Mesenchymal stem cell (in vitro differentiated cells and primary cell): ENCODE measurements around the gene COL4A2.
A peak's percentile ranks its signal among the peaks of the same experiment; 100 is the strongest.

Source experiments
- DNase-seq: peaks from one replicate; pipeline ENCODE4 v3.0.0-alpha.2; 2013
- H2AFZ ChIP-seq: one replicate; pipeline ENCODE4 v1.6.1; 2013; ENCODE audit warnings: low read depth, mild to moderate bottlenecking, control low read depth, inconsistent platforms, low read length, moderate library complexity
- H2AK5ac ChIP-seq: 2 replicates; pipeline ENCODE4 v1.6.1; 2013; ENCODE audit warnings: low read length, moderate library complexity, mild to moderate bottlenecking, inconsistent platforms; ENCODE audit not compliant: severe bottlenecking
- H2BK120ac ChIP-seq: one replicate; pipeline ENCODE4 v1.6.1; 2013; ENCODE audit warnings: low read depth, mild to moderate bottlenecking, inconsistent platforms, low read length, moderate library complexity
- H2BK12ac ChIP-seq, 2 experiments: one replicate each; pipeline ENCODE4 v1.6.1; 2013; ENCODE audit warnings: inconsistent platforms in 2 of 2, low read length in 2 of 2, mild to moderate bottlenecking in 2 of 2, moderate library complexity in 2 of 2, control low read depth in 1 of 2
- H2BK15ac ChIP-seq: one replicate; pipeline ENCODE4 v1.6.1; 2013; ENCODE audit warnings: mild to moderate bottlenecking, low read depth, inconsistent platforms; ENCODE audit not compliant: poor library complexity, severe bottlenecking
- H2BK5ac ChIP-seq: 2 replicates; pipeline ENCODE4 v1.6.1; 2013; ENCODE audit warnings: low read depth, mild to moderate bottlenecking, low read length, control low read depth, inconsistent platforms; ENCODE audit not compliant: poor library complexity, severe bottlenecking
- H3K14ac ChIP-seq, 2 experiments: one replicate each; pipeline ENCODE4 v1.6.1; 2013; ENCODE audit warnings: inconsistent platforms in 2 of 2, low read length in 2 of 2, control low read depth in 1 of 2, mild to moderate bottlenecking in 1 of 2, moderate library complexity in 1 of 2
- H3K18ac ChIP-seq, 2 experiments: one replicate each; pipeline ENCODE4 v1.6.1; 2013; ENCODE audit warnings: inconsistent platforms in 2 of 2, low read length in 2 of 2, control low read depth in 1 of 2, low read depth in 1 of 2, mild to moderate bottlenecking in 1 of 2
- H3K23ac ChIP-seq, 2 experiments: one replicate each; pipeline ENCODE4 v1.6.1; 2013; ENCODE audit warnings: inconsistent platforms in 2 of 2, low read length in 2 of 2, mild to moderate bottlenecking in 2 of 2, moderate library complexity in 2 of 2, control low read depth in 1 of 2
- H3K27ac ChIP-seq: 2 replicates; pipeline ENCODE4 v1.5.1; 2013; ENCODE audit warnings: mild to moderate bottlenecking, moderate library complexity, low read length, control low read depth, inconsistent platforms; ENCODE audit not compliant: poor library complexity, severe bottlenecking
- H3K27me3 ChIP-seq, 2 experiments: 2 replicates each; pipeline versions ENCODE4 v1.6.1 to v1.7.0; 2013; ENCODE audit warnings: low read length in 2 of 2, mild to moderate bottlenecking in 2 of 2, moderate library complexity in 2 of 2, control low read depth in 1 of 2, inconsistent platforms in 1 of 2; ENCODE audit not compliant: control insufficient read depth in 1 of 2, insufficient read depth in 1 of 2
- H3K36me3 ChIP-seq, 2 experiments: 2 replicates each; pipeline versions ENCODE4 v1.6.1 to v1.7.0; 2013; ENCODE audit warnings: low read length in 2 of 2, control low read depth in 1 of 2, inconsistent platforms in 1 of 2, low read depth in 1 of 2, mild to moderate bottlenecking in 1 of 2; ENCODE audit not compliant: insufficient read depth in 2 of 2, control insufficient read depth in 1 of 2
- H3K4ac ChIP-seq, 2 experiments: one replicate each; pipeline ENCODE4 v1.6.1; 2013; ENCODE audit warnings: inconsistent platforms in 2 of 2, low read length in 2 of 2, mild to moderate bottlenecking in 2 of 2, moderate library complexity in 2 of 2, control low read depth in 1 of 2, low read depth in 1 of 2
- H3K4me1 ChIP-seq: 2 replicates; pipeline ENCODE4 v1.6.1; 2013; ENCODE audit warnings: low read depth, low read length, control low read depth; ENCODE audit not compliant: control insufficient read depth, insufficient read depth
- H3K4me2 ChIP-seq: 2 replicates; pipeline ENCODE4 v1.6.1; 2013; ENCODE audit warnings: low read length, mild to moderate bottlenecking, inconsistent platforms; ENCODE audit not compliant: poor library complexity, severe bottlenecking
- H3K4me3 ChIP-seq, 2 experiments: 2 replicates each; pipeline versions ENCODE4 v1.5.1 to v1.7.0; 2013; ENCODE audit warnings: low read length in 2 of 2, mild to moderate bottlenecking in 2 of 2, control low read depth in 1 of 2, low read depth in 1 of 2; ENCODE audit not compliant: insufficient read depth in 1 of 2
- H3K79me1 ChIP-seq: replicated peaks from 2 replicates; pipeline ENCODE4 v1.6.1; 2013; ENCODE audit warnings: mild to moderate bottlenecking, control low read depth, low read length, inconsistent platforms; ENCODE audit not compliant: poor library complexity, severe bottlenecking
- H3K9ac ChIP-seq: 2 replicates; pipeline ENCODE4 v1.7.0; 2013; ENCODE audit warnings: mild to moderate bottlenecking, low read length, moderate library complexity
- H3K9me3 ChIP-seq: 2 replicates; pipeline ENCODE4 v1.7.0; 2013; ENCODE audit warnings: mild to moderate bottlenecking, low read length; ENCODE audit not compliant: control insufficient read depth
- H4K8ac ChIP-seq: one replicate; pipeline ENCODE4 v1.6.1; 2013; ENCODE audit warnings: inconsistent platforms, mild to moderate bottlenecking, low read length, moderate library complexity
- H4K91ac ChIP-seq: one replicate; pipeline ENCODE4 v1.6.1; 2013; ENCODE audit warnings: mild to moderate bottlenecking, low read length, inconsistent platforms
- WGBS: methylation state at CpG from one replicate; pipeline ENCODE4 v1.1.7; 2013; ENCODE audit warnings: mixed read lengths; 5-methylcytosine and 5-hydroxymethylcytosine counted together

The COL4A2 gene

GRCh38 chr13:110322828-110323171, 15.7 kb downstream of the COL4A2 start:
- no peak overlapping the region for H2BK12ac ChIP-seq
- H3K9me3 ChIP-seq, result no peaks in the 10 kb centered on the region
- 79% methylated on average over 6 of the region's 7 CpGs for WGBS

GRCh38 chr13:110323172-110323891, 16.2 kb downstream of the COL4A2 start:
- WGBS, result 58% methylated on average over 8 of the region's 8 CpGs
- H3K4me3 ChIP-seq, result no peak overlapping the region

More at GRCh38 chr13:110322828-110323171, 15.7 kb downstream of the COL4A2 start:
- no peak overlapping the region for H2AFZ ChIP-seq
- H3K14ac ChIP-seq, result no peak overlapping the region
- H3K4me1 ChIP-seq, result peaks cover 51% of the 10 kb centered on the region
- H3K27me3 ChIP-seq, result no peaks in the 10 kb centered on the region
- no peak overlapping the region for H2BK120ac ChIP-seq
- peak overlapping the region; percentile 97 for H2AK5ac ChIP-seq
- peak overlapping the region; percentile 93 for H2BK5ac ChIP-seq
- peak overlapping the region; percentile 35 for H4K91ac ChIP-seq
- DNase-seq, result no peak
- peaks cover 0 to 33% of the 10 kb centered on the region in 2 experiments for H3K36me3 ChIP-seq
- H3K4me3 ChIP-seq, result no peak overlapping the region
- H3K27ac ChIP-seq, result peak overlapping the region; percentile 98
- H2BK15ac ChIP-seq, result no peak overlapping the region
- H3K4ac ChIP-seq, result no peak overlapping the region
- no peak overlapping the region for H3K23ac ChIP-seq
- H3K4me2 ChIP-seq, result no peak overlapping the region
- peak overlapping the region; percentile 36 for H4K8ac ChIP-seq
- no peaks in the 10 kb centered on the region for H3K79me1 ChIP-seq
- peak overlapping the region in 1 of 2 experiments; percentile 11 for H3K18ac ChIP-seq
- no peak overlapping the region for H3K9ac ChIP-seq

GRCh38 chr13:110324026-110324749, 17.1 kb downstream of the COL4A2 start:
- Histone ChIP-seq H3K18ac (no peak overlapping the region), H2BK15ac (no peak overlapping the region), H2BK5ac (peak overlapping the region; percentile 96), H3K4me2 (no peak overlapping the region), H2BK12ac (no peak overlapping the region), H2AFZ (no peak overlapping the region), H3K27me3 (no peaks in the 10 kb centered on the region), H3K4ac (no peak overlapping the region), H3K14ac (no peak overlapping the region), H2BK120ac (no peak overlapping the region), H3K79me1 (no peaks in the 10 kb centered on the region), H3K9me3 (no peaks in the 10 kb centered on the region), H3K27ac (peak overlapping the region; percentile 98), H4K91ac (peak overlapping the region; percentile 34), H3K4me1 (peaks cover 51% of the 10 kb centered on the region), H4K8ac (no peak overlapping the region), H3K9ac (no peak overlapping the region), H3K23ac (peak overlapping the region in 1 of 2 experiments; percentile 46), H2AK5ac (peak overlapping the region; percentile 99), H3K36me3 (peaks cover 0 to 27% of the 10 kb centered on the region in 2 experiments), H3K4me3 (no peak overlapping the region)
- DNase-seq, result no peak
- 92% methylated on average over 10 of the region's 10 CpGs for WGBS

More at GRCh38 chr13:110323172-110323891, 16.2 kb downstream of the COL4A2 start:
- Histone ChIP-seq H2BK12ac (no peak overlapping the region), H4K8ac (peak overlapping the region; percentile 47), H3K4me2 (no peak overlapping the region), H3K9ac (no peak overlapping the region), H3K79me1 (no peaks in the 10 kb centered on the region), H2AK5ac (peak overlapping the region; percentile 100), H3K27ac (peak overlapping the region; percentile 98), H4K91ac (no peak overlapping the region), H2BK15ac (no peak overlapping the region), H2AFZ (no peak overlapping the region), H3K4ac (no peak overlapping the region), H3K18ac (peak overlapping the region; percentile 0 to 63), H3K9me3 (no peaks in the 10 kb centered on the region), H3K23ac (no peak overlapping the region), H3K4me1 (peaks cover 52% of the 10 kb centered on the region), H2BK120ac (no peak overlapping the region), H3K36me3 (peaks cover 0 to 28% of the 10 kb centered on the region in 2 experiments), H2BK5ac (peak overlapping the region; percentile 96), H3K27me3 (no peaks in the 10 kb centered on the region), H3K14ac (no peak overlapping the region)
- DNase-seq, result peak; percentile 81

GRCh38 chr13:110326263-110326904, 19.3 kb downstream of the COL4A2 start:
- Histone ChIP-seq H4K8ac (peak overlapping the region; percentile 65), H3K14ac (peak overlapping the region in 1 of 2 experiments; percentile 76), H2BK120ac (peak overlapping the region; percentile 24), H3K36me3 (peaks cover 0 to 27% of the 10 kb centered on the region in 2 experiments), H3K79me1 (no peaks in the 10 kb centered on the region), H3K4me3 (no peak overlapping the region), H3K23ac (peak overlapping the region in 1 of 2 experiments; percentile 34), H4K91ac (peak overlapping the region; percentile 31), H3K9ac (no peak overlapping the region), H2BK15ac (no peak overlapping the region), H2BK12ac (peak overlapping the region in 1 of 2 experiments; percentile 71), H2BK5ac (peak overlapping the region; percentile 99), H3K27ac (peak overlapping the region; percentile 99), H2AK5ac (peak overlapping the region; percentile 100), H3K4ac (peak overlapping the region; percentile 64 to 71), H3K18ac (peak overlapping the region; percentile 18 to 58), H3K27me3 (no peaks in the 10 kb centered on the region), H3K4me2 (no peak overlapping the region), H3K9me3 (no peaks in the 10 kb centered on the region), H3K4me1 (peaks cover 54% of the 10 kb centered on the region), H2AFZ (no peak overlapping the region)
- WGBS, result 83% methylated on average over 12 of the region's 12 CpGs
- DNase-seq, result no peak
